GM19351 (cell line): ENCODE measurements around the gene EHMT1.

Source experiments
- ATAC-seq: cut with Tn5 transposase; IDR thresholded peaks from one replicate; pipeline ENCODE4 v1.9.1; 2021; ENCODE audit warnings: mild to moderate bottlenecking, moderate library complexity; ENCODE audit not compliant: unreplicated experiment

EHMT1 gene

DNA sequence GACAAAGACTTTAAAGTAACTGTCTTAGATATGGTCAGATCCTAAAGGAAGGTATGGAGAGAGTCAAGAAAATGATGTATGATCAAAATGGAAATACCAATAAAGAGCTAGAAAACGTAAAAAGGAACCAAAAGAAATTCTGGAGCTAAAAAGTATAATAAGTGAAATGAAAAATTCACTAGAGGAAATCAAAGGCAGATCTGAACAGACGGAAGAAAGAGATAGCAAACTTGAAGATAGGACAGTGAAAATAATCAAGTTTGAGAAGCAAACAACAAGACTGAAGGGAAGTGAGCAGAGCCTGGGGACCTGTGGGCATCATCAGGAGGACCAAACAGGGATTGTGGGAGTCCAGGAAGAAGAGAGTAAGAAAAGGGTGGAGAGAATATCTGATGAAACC, 115.4 kb downstream of the EHMT1 start:
- ATAC-seq, result no peak

DNA sequence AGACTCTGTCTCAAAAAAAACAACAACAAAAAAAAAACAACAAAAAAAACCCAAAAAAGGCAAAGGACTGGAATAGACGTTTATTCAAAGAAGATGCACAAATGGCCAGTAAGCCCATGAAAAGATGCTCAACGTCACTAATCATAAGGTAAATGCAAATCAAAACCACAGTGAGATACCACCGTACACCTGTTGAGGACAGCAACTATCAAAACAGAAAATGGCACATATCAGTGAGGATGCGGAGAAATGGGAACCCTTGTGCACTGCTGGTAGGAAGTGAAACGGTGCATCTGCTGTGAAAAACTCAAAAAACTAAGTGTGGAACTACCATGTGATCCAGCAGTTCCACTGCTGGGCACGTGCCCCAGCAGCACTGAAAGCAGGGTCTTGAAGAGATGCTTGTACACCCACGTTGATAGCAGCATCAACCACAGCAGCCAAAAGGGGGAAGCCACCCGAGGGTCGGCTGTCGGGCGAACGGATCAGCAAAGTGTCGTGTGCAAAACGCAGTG, 119.4 kb downstream of the EHMT1 start:
- ATAC-seq, result peak; percentile 90

DNA sequence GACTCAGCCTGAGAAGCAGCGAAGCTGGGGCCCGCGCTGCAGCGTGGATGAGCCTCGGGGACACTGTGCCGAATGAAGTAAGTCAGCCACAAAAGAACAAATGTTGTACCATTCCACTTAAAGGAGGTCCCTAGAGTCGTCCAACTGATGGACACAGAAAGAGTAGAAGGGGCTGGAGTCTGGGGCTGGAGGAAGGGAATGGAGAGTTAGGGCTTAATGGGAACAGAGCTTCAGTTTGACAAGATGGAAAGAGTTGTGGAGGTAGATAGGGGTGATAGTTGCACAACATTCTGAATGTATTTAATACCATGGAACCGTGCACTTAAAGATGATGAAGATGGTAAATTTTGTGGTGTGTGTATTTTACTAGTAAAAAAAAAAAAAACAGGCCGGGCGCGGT, 119.9 kb downstream of the EHMT1 start:
- ATAC-seq, result no peak

DNA sequence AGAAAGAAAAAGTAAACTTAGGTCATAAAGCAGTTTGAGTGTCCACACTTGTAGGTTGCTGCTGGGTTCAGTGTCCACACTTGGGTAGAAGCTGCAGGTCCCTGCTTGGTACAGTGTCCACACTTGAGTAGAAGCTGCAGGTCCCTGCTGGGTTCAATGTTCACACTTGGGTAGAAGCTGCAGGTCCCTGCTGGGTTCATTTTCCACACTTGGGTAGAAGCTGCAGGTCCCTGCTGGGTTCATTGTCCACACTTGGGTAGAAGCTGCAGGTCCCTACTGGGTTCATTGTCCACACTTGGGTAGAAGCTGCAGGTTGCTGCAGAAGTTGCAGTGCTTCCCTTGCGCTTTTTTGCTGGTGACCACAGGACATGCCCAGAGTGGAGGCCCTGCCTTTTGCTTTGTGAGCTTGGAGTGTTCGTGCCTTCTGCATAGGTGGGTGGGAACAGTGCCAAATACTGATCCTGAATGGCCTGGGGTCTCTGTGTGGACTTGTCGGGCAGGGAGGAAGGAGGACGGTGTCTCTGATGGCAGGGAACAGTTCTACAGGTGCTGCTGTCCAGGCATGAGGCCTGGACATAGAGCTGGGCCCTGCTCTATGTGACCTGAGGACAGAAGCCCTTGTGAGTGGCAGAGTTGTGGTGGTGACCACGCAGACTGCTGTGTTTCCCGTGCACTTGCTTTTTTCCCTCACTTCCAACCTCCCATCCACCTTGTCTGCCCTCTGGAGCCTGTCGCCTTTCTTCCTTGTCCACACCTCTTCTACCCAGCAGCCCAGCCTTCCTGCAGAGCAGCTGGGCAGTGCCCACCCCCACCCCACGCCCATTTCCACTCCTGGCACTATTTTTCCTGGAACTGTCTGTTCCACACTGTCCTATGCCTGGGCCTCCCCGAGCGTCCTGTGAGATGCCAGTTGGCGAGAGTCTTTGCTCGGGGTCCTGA, 120.8 kb downstream of the EHMT1 start:
- ATAC-seq, result no peak

DNA sequence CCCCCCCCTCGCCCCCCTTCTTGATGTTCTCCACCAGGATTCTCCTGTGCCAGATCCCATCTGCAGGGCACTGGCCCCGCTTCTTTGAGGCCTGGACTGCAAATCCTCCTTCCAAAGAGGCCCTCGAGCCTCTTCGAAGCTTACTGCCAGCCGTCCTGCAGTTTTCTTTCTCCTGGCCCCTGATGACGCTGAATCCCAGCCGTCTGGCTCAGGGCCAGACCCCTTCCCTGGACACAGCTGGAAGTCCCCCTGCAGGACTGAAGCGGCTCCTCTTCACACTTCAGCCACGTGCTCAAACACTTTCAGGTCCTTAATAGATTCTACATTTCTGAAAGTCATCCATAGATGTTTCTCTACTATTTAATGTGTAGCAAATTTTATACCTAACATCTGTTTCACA, 121.5 kb downstream of the EHMT1 start:
- no peak for ATAC-seq

DNA sequence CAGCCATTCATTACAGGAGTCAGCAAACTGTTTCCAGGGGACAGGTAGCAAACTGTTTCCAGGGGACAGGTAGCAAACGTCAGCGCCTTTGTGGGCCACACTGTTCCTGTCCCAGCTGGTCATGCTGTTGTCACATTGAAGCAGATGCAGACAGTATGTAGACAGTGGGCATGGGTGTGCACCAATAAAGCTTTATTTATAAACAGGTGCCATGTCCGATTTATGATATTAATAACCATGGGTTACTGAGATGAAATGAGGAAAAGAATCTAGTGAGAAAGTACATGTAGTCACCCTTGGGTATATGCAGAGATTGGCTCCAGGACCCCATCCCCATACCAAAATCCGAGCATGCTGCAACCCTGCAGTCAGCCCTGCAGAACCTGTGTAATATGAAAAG, 122.5 kb downstream of the EHMT1 start:
- no peak for ATAC-seq

DNA sequence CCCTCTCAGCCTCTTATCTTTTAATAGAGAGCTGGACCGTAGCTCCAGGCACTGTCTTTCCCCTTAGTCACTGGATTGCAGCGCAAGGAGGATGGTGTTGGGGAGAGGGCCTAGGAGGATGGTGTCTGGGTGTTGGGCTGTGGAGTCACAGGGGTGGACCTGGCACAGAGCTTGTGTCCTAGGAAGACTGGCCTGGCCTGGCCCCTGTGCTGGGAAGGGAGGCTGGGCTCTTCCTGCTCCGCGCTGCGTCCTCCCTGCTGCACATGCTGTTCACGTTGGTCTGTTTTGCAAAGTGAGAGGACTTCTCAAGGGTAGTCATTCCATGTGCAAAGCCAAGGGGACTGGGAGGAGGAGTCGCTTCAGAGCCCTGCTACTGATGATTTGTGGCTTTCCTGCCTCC, 123.9 kb downstream of the EHMT1 start:
- ATAC-seq, result no peak

DNA sequence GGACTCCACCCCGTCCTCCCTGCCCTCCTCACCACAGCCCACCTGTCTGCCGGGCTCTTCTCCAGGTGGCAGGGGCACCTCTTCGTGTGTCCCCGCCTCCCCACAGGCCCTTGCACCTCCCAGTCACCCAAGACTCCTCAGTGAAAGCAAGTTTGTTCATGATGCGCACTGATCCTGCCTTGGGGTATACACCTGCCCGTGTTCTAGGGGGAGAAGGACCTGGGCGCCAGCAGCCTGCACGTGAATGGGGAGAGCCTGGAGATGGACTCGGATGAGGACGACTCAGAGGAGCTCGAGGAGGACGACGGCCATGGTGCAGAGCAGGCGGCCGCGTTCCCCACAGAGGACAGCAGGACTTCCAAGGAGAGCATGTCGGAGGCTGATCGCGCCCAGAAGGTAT, 124.9 kb downstream of the EHMT1 start:
- ATAC-seq, result no peak

DNA sequence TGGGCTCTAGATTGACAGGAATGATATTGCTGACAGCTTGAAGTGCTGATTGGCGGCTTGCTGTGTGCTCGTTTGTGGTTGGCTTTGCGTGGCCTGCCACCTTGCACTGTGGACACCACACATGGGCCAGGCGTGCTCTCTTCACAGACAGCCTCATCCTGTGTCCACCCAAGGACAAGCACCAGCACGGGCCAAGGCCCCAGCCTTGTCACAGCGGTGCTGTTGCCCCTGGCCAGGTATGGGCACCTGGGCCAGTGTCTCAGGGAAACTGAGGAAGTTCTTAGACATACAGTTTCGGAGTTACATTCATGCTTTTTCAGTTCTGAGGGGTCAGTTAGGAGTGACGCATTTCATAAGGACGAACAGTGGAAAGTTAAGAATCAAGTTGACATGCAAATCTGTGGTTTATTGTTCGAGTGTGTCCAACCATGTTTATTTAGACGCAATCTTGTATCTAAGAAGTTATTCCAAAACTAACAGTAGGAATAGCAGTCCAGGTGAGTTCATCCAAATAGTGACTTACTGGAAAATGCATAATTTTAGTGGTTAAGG, 125.9 kb downstream of the EHMT1 start:
- ATAC-seq, result peak; percentile 52

DNA sequence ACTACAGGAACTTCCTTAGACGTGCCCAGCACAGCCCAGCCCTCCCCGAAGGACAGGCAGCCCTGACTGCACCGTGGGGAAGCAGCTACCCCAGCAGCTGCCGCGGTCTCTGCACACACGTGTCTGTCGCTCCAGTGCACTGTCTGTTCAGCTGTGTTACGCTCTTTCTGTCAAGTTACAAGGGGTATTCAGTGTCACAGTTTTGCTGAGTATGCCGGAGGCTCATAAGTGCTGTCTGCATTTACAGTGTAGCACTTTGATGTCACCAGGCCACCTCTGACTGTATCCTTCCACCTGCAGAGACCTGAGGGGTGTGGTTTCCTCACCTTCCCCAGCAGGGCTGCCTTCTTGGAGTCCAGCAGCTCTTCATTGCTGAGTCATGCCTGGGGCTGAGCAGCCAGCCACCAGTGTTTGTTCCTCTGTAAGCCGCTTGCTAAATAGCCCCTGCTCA, 126.8 kb downstream of the EHMT1 start:
- no peak for ATAC-seq

DNA sequence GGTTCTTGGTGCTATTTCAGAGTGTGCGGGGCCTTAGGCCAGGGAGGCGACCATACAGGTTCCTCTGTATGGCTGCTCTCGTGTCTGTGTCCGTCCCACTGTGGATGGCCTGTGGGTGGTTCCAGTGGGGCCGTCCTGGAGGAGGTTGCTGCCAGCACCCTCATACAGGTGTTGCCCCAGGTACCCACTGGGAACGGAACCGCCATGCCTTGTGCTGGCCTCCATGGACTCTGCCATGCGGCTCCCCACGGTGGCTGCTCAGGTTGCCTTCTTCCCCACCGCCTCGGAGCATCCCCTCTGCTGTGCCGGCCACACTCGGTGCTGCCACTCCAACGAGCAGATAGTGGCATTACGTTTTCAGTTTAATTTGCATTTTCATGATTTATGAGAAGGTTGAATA, 129.5 kb downstream of the EHMT1 start:
- no peak for ATAC-seq

DNA sequence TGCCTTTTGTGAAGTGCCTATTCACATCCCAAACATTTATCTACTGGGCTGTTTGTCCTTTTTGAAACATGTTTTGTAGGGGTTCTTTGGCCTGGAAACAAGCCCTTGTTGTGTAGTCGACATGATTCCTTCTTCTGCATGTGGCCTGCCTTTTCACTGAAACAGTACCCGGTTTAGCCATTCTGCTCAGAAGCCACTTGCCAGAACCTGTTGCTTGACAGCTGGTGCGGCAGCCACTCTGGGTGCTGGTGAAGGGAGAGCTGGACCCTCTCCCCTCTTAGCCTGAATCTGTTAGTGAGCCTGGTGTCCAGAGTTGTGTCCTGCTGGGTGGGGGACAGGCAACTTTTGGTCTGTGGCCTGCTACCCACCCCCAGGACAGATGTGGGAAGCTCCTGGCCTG, 129.9 kb downstream of the EHMT1 start:
- no peak for ATAC-seq

DNA sequence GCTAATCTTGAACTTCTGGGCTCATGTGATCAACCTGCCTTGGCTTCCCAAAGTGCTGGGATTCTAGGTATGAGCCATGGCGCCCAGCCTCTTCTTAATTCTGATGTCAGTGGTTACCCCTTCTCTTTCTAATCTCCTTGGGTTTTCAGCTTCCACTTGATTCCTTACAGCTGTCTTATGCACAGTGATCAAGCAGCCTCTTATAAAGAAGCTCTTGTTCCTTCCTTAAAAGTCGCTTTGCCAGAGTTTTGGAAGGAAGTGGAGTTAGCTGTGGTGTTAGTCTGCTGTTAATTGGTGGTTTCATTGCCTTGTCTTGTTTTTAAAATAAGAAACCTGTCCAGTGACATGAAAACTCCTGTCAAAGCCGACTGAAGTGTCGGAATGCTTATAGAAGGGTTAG, 130.7 kb downstream of the EHMT1 start:
- no peak for ATAC-seq

DNA sequence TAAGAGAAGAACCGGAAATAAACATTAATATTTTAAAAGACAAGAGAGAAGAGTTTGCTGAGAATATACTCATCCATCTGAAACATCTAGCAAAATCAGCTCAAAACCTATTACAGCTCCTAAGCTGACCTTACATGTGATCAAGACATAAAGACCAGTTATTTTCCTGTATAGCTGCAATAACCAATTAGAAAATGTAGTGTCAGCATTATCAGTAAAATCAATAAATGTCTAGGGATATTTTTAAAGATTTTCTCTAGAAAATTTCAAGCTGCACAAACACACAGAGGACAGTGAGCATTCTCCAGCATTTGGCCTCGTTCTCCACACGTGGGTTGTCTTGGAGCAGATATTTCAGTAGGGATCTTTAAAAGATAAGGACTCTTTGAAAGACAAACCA, 131.2 kb downstream of the EHMT1 start:
- no peak for ATAC-seq

DNA sequence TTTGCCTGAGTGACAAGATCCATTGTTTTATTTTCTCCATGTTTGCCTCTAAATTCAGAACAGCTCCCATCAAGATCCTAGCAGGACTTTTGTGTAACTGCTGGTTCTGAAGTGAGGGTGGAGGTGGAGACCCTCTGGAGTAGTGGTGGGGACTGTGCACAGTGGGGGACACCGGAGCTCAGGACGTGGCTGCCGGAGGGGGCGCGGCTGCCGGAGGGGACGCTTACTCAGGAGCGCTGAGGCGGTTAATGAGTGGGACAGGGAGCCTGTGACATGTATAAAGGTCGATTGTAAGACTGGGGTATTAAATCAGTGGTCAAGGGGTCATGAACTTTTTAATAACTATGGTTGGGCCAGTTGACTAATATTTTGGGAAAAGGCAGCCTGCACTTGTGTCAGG, 131.8 kb downstream of the EHMT1 start:
- ATAC-seq, result no peak

DNA sequence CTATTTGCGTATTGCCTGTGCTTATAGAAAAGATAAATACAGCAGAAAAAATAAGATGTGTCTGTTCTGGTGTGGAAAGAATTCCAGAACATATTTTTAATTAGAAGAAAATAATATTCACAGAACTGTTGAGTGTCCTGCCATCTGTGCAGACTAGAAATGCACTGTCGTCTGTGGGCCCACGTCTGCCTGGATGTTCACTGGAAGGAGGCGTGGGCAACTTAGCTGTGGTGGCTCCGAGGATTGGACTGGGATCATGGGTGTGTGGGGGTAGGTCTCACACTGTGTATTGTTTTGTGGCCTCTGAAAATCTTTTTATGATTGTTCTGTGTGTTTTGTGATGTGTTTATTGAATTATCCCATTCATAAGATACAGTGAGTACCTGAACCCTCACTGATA, 132.8 kb downstream of the EHMT1 start:
- no peak for ATAC-seq

DNA sequence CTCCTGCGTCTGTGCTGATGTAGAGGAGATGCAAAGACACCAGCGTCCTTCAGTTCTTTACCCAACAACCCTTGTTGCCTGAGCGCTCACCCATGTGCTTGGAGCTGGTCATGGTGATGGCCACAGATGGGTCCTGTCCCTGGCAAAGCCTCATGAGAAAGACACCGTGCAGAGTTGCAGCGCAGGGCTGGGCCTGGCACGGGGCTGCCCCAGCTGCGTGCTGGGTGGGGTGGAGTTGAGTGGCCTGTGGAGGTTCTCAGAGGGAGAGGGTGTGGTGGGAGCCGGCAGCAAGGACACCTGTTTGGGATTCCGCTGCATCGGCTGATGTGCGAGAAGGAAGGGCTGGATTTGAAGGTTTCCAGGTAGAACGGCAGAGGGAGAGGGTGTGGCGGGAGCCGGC, 133.6 kb downstream of the EHMT1 start:
- no peak for ATAC-seq

DNA sequence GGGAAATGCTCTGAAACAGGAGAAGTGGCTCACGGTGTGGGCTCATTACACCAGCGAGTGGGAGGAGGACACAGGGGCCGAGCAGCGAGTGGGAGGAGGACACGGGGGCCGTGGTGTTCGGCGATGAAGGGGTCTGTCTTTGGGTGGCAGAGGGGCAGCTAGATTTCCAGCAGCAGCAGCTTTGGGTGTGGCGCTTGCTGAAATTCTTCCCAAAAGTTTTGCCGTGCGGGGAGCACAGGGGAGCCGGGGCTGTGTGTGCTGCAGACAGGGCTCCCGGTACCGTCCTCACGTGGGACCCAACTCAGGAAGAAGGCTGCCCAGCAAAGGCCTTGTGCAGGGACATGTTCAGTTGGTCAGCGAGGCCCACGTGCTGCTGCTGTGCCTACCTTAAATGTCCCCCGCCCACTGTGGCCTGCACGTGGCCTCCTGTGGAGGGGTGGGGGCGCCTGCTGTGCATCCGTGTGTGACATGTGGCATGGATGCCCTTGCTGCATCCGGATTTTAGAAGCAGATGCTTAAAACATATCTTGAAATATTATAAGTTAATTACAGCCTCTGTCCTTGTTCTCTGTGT, 134.5 kb downstream of the EHMT1 start:
- no peak for ATAC-seq

DNA sequence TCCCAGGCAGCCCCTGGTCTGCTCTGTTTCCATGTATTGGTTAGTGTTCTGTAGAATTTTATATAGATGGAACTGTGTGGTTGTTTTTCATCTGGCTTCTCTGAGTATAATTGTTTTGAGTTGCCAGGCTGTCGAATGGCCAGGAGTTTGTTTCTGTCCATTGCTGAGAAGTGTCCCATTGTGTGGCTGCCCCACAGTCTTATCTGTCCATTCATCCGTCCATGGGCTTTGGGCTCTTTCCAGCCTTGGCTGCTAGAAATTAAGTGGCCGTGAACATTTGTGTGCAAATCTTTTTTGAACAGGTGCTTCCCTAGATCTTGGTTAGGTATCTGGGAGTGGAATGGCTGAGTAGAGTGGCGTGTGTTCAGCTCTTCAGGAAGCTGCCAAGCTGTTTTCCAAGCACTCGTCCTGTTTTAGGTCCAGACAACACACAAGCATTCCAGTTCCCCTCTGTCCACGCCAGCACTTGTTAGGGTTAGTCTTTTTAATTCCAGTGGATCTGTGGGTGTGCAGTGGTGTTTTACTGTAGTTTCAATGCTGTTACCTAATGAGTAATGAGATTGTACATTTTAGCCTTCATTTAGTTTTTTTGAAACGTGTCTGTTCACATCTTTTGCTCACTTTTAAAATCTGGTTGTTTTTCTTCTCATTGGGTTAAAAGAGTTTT, 136.6 kb downstream of the EHMT1 start:
- no peak for ATAC-seq

DNA sequence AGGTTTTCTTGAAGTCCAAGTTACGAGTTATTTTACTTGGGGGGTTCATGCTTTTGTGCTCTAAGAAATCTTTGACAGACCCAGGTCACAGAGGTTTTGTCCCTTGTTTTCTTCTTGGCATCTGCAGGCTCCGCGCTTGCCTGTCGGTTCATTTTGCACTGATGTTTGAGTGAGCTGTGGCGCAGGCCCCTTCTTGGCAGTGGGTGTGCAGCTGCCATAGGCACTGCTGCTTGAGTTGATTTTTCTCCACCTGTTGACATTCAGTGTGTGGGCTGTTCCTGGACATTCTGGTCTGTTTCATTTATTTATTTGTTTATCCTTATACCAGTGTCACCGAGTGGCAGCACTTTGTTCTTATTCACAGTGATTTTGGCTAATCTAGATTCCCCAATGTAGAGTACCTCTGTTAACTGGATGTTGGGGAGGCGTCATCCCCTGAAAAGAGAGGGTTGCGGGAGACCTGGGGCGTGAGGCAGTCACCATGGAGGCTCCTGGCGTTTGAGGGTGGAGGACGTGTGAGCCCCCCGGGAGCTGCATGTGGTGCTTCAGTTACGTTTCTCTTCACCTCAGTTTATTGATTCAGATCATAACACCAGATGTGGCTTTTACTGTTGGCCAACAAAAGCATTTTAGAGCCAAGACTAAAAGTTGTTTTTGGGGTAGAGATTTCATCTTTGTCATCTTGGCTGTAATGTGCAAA, 137.4 kb downstream of the EHMT1 start:
- no peak for ATAC-seq

DNA sequence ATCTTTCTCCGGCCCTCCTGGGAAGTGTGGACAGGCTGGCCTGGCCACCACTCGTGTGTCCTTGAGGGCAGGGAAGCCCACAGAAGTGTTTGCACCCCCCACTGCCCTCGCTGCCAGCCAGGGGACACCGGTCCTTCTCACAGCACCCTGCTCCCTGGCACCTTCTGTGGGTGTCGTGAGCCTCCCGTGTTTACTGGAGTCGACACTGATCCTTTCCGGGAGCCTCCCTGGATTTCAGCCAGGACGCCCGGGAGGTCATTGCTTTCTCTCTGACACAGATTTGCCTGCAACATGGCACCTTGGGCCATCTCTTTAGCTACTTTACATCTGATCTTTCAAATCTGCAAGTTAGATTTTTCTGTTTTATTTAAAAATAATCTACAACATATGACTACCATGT, 138.3 kb downstream of the EHMT1 start:
- no peak for ATAC-seq
